ENCODE measurements around the gene LRRC61.
"Not testable (repeated sequence)": the region's sequence is repeated elsewhere in the genome, so short reads cannot be mapped to it uniquely, and the experiment has no call there.

LRRC61 gene

GRCh38 chr7:150383710-150384397, 60.7 kb downstream of the LRRC61 start:
- TF ChIP-seq CTCF (IDR thresholded peaks at IDR 0.05; ENCODE audit: low read depth, low read length, missing control alignments), result no peak
- H3K4me3 ChIP-seq (replicated peaks; ENCODE audit: low read depth, low read length), result no peak overlapping the region
- DNase-seq (ENCODE audit: extremely low read depth, low read depth), result no peak

- no peak overlapping the region for H3K4me3 ChIP-seq (replicated peaks; ENCODE audit: low read depth, low read length)
- no peak for TF ChIP-seq CTCF (IDR thresholded peaks at IDR 0.05; ENCODE audit: low read depth, low read length, missing control alignments)
- DNase-seq (ENCODE audit: extremely low read depth, low read depth), result no peak
These were observed 61.5 kb downstream of the LRRC61 start for GRCh38 chr7:150384406-150385301.

- TF ChIP-seq CTCF (IDR thresholded peaks at IDR 0.05; ENCODE audit: low read depth, low read length, missing control alignments), result no peak
- DNase-seq (ENCODE audit: extremely low read depth, low read depth), result no peak
- H3K4me3 ChIP-seq (replicated peaks; ENCODE audit: low read depth, low read length), result no peak overlapping the region
These were observed 62.2 kb downstream of the LRRC61 start for GRCh38 chr7:150385302-150385723.

- H3K4me3 ChIP-seq (replicated peaks; ENCODE audit: low read depth, low read length); DNase-seq (ENCODE audit: extremely low read depth, low read depth): not testable (repeated sequence)
These were observed 62.7 kb downstream of the LRRC61 start for GRCh38 chr7:150385884-150386283.

Data from HFF-Myc (cell line).